ENCODE results near the gene RTN4R.
A peak's percentile ranks its signal among the peaks of the same experiment; 100 is the strongest.

Gene RTN4R

GRCh38 chr22:20257212-20258020 lies 10.7 kb downstream of the RTN4R start:
- no peak for DNase-seq

- DNase-seq: no peak
Measured at GRCh38 chr22:20256551-20257211, 11.4 kb downstream of the RTN4R start.

GRCh38 chr22:20256027-20256426 lies 12.1 kb downstream of the RTN4R start:
- DNase-seq: no peak

- no peak for DNase-seq
Measured at GRCh38 chr22:20254975-20255946, 12.9 kb downstream of the RTN4R start.

GRCh38 chr22:20253161-20253560 lies 15.0 kb downstream of the RTN4R start:
- no peak for DNase-seq

- no peak for DNase-seq
Measured at GRCh38 chr22:20251981-20252380, 16.1 kb downstream of the RTN4R start.

- DNase-seq: no peak
Measured at GRCh38 chr22:20251491-20251890, 16.6 kb downstream of the RTN4R start.

GRCh38 chr22:20249797-20250354 lies 18.2 kb downstream of the RTN4R start:
- DNase-seq: no peak

GRCh38 chr22:20248461-20248978 lies 19.6 kb downstream of the RTN4R start:
- no peak for DNase-seq

- no peak for DNase-seq
Measured at GRCh38 chr22:20247608-20248171, 20.4 kb downstream of the RTN4R start.

- DNase-seq: peak; percentile 17
Measured at GRCh38 chr22:20247010-20247505, 21.1 kb downstream of the RTN4R start.

- DNase-seq: no peak
Measured at GRCh38 chr22:20246368-20247009, 21.6 kb downstream of the RTN4R start.

GRCh38 chr22:20245577-20246367 lies 22.3 kb downstream of the RTN4R start:
- DNase-seq: no peak

GRCh38 chr22:20244691-20245576 lies 23.2 kb downstream of the RTN4R start:
- no peak for DNase-seq

- DNase-seq: no peak
Measured at GRCh38 chr22:20244250-20244648, 23.9 kb downstream of the RTN4R start.

GRCh38 chr22:20243537-20244249 lies 24.4 kb downstream of the RTN4R start:
- peak; percentile 80 for DNase-seq

- DNase-seq: no peak
Measured at GRCh38 chr22:20243176-20243536, 25.0 kb downstream of the RTN4R start.

- no peak for DNase-seq
Measured at GRCh38 chr22:20242393-20243175, 25.5 kb downstream of the RTN4R start.

All from fibroblast of skin of abdomen (primary cell).